ENCODE data around the gene INCENP. TPM values are rescaled to one million over a fixed set of nuclear protein-coding genes. Genes with fewer than 3 reads are reported as not detected.

The INCENP gene
- total and polyA plus RNA-seq, 2 donors (not counting 1 experiment from before 2014, with no cell fraction given): 8.9 to 37.8 TPM

GRCh38 chr11:62088331-62088933 is 35.4 kb upstream of the INCENP start:
- no peaks in the 10 kb centered on the region for H3K4me1 Mint-ChIP-seq
- Histone ChIP-seq H3K27me3 (replicated peaks in 1 of 4; ENCODE audit: control extremely low read depth in 1 of 4, control insufficient read depth in 3 of 4, insufficient read depth in 4 of 4, low read length in 3 of 4) (peaks cover 0 to 5% (median 1%) of the 10 kb centered on the region in 4 experiments), H3K36me3 (replicated peaks in 1 of 2; ENCODE audit: control extremely low read depth in 1 of 2, control insufficient read depth in 1 of 2, extremely low read depth in 1 of 2, insufficient read depth in 2 of 2, low read length in 1 of 2) (no peaks in the 10 kb centered on the region), H3K79me2 (ENCODE audit: control insufficient read depth, insufficient read depth, low read length) (no peaks in the 10 kb centered on the region), H3K27ac (ENCODE audit: low read length in 2 of 2) (no peak overlapping the region), H3K4me2 (replicated peaks; ENCODE audit: low read depth, low read length, poor library complexity, severe bottlenecking) (no peak overlapping the region), H3K9me3 (ENCODE audit: control extremely low read depth in 1 of 3, control insufficient read depth in 2 of 3, insufficient read depth in 1 of 3, low read length in 2 of 3) (peaks cover 3 to 4% (median 4%) of the 10 kb centered on the region in 3 donors), H2AFZ (ENCODE audit: insufficient read depth, low read depth, low read length, poor library complexity, severe bottlenecking) (no peak overlapping the region), H4K20me1 (ENCODE audit: control insufficient read depth, insufficient read depth, low read length, poor library complexity, severe bottlenecking) (no peaks in the 10 kb centered on the region), H3K4me3 (ENCODE audit: control extremely low read depth in 1 of 5, extremely low read depth in 1 of 5, insufficient read depth in 1 of 5, low read depth in 2 of 5, low read length in 4 of 5) (no peak overlapping the region), H3K4me1 (ENCODE audit: control insufficient read depth in 2 of 2, insufficient read depth in 2 of 2, low read length in 2 of 2) (no peaks in the 10 kb centered on the region), H3K9ac (ENCODE audit: low read length) (no peak overlapping the region)
- TF ChIP-seq, protein P1, sequence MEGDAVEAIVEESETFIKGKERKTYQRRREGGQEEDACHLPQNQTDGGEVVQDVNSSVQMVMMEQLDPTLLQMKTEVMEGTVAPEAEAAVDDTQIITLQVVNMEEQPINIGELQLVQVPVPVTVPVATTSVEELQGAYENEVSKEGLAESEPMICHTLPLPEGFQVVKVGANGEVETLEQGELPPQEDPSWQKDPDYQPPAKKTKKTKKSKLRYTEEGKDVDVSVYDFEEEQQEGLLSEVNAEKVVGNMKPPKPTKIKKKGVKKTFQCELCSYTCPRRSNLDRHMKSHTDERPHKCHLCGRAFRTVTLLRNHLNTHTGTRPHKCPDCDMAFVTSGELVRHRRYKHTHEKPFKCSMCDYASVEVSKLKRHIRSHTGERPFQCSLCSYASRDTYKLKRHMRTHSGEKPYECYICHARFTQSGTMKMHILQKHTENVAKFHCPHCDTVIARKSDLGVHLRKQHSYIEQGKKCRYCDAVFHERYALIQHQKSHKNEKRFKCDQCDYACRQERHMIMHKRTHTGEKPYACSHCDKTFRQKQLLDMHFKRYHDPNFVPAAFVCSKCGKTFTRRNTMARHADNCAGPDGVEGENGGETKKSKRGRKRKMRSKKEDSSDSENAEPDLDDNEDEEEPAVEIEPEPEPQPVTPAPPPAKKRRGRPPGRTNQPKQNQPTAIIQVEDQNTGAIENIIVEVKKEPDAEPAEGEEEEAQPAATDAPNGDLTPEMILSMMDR (IDR thresholded peaks at IDR 0.05): no peak
- TF ChIP-seq EZH2 (IDR thresholded peaks at IDR 0.05; ENCODE audit: borderline replicate concordance, insufficient read depth, low read depth, low read length, poor library complexity, severe bottlenecking): no peak
- peaks cover 6% of the 10 kb centered on the region for H3K9me3 Mint-ChIP-seq (ENCODE audit: insufficient read depth)
- H3K4me3 Mint-ChIP-seq: no peak overlapping the region
- intact Hi-C loops (cut with micrococcal nuclease): no loop called here
- POLR2A ChIA-PET: no interaction called here
- DNase-seq (no peak), ATAC-seq (ENCODE audit: low read depth) (no peak)
- no CpG with 5 or more reads among the region's 1 CpG for WGBS (ENCODE audit: insufficient coverage)
- CTCF ChIA-PET: interaction anchor here (1.3 to 10.3 kb wide), 5 partner anchors 20 to 290 kb away, joined by 10 to 424 read pairs (median 27); no protein-coding TSS in a partner anchor
- H3K27ac Mint-ChIP-seq: no peak overlapping the region
- peaks cover 5% of the 10 kb centered on the region for H3K27me3 Mint-ChIP-seq

- Histone ChIP-seq H4K20me1 (ENCODE audit: control insufficient read depth, insufficient read depth, low read length, poor library complexity, severe bottlenecking) (no peaks in the 10 kb centered on the region), H3K27ac (ENCODE audit: low read length in 2 of 2) (no peak overlapping the region), H3K79me2 (ENCODE audit: control insufficient read depth, insufficient read depth, low read length) (no peaks in the 10 kb centered on the region), H3K9ac (ENCODE audit: low read length) (no peak overlapping the region), H2AFZ (ENCODE audit: insufficient read depth, low read depth, low read length, poor library complexity, severe bottlenecking) (no peak overlapping the region), H3K4me3 (ENCODE audit: control extremely low read depth in 1 of 5, extremely low read depth in 1 of 5, insufficient read depth in 1 of 5, low read depth in 2 of 5, low read length in 4 of 5) (no peak overlapping the region), H3K4me1 (ENCODE audit: control insufficient read depth in 2 of 2, insufficient read depth in 2 of 2, low read length in 2 of 2) (peaks cover 0 to 4% of the 10 kb centered on the region in 2 donors), H3K27me3 (replicated peaks in 1 of 4; ENCODE audit: control extremely low read depth in 1 of 4, control insufficient read depth in 3 of 4, insufficient read depth in 4 of 4, low read length in 3 of 4) (no peaks in the 10 kb centered on the region), H3K36me3 (replicated peaks in 1 of 2; ENCODE audit: control extremely low read depth in 1 of 2, control insufficient read depth in 1 of 2, extremely low read depth in 1 of 2, insufficient read depth in 2 of 2, low read length in 1 of 2) (no peaks in the 10 kb centered on the region), H3K4me2 (replicated peaks; ENCODE audit: low read depth, low read length, poor library complexity, severe bottlenecking) (no peak overlapping the region), H3K9me3 (ENCODE audit: control extremely low read depth in 1 of 3, control insufficient read depth in 2 of 3, insufficient read depth in 1 of 3, low read length in 2 of 3) (peaks cover 0 to 7% (median 0%) of the 10 kb centered on the region in 3 donors)
- TF ChIP-seq, protein P1 (IDR thresholded peaks at IDR 0.05): no peak
- no peak for TF ChIP-seq EZH2 (IDR thresholded peaks at IDR 0.05; ENCODE audit: borderline replicate concordance, insufficient read depth, low read depth, low read length, poor library complexity, severe bottlenecking)
- peaks cover 7% of the 10 kb centered on the region for H3K4me1 Mint-ChIP-seq
- ChIA-PET POLR2A (no interaction called here), CTCF (interaction anchor here (0.9 to 9.6 kb wide), 4 partner anchors 20 to 306 kb away, joined by 3 to 165 read pairs (median 58); no protein-coding TSS in a partner anchor)
- intact Hi-C loops (cut with micrococcal nuclease): no loop called here
- H3K27me3 Mint-ChIP-seq: peaks cover 3% of the 10 kb centered on the region
- no peaks in the 10 kb centered on the region for H3K9me3 Mint-ChIP-seq (ENCODE audit: insufficient read depth)
- no peak overlapping the region for H3K27ac Mint-ChIP-seq
- DNase-seq (no peak), ATAC-seq (ENCODE audit: low read depth) (no peak)
- H3K4me3 Mint-ChIP-seq: no peak overlapping the region
Observed at GRCh38 chr11:62103141-62103540, 20.7 kb upstream of the INCENP start.

Data from B cell (primary cell).